Measurements from ENCODE around the gene XCR1.
"Not testable (repeated sequence)": the region's sequence is repeated elsewhere in the genome, so short reads cannot be mapped to it uniquely, and the experiment has no call there.

Gene XCR1

GRCh38 chr3:46038916-46039315 lies 11.6 kb upstream of the XCR1 start:
- no peak for DNase-seq (ENCODE audit: low spot score)

GRCh38 chr3:46038071-46038470 lies 10.8 kb upstream of the XCR1 start:
- DNase-seq (ENCODE audit: low spot score), result not testable (repeated sequence)

GRCh38 chr3:46036191-46036590 lies 8.9 kb upstream of the XCR1 start:
- no peak for DNase-seq (ENCODE audit: low spot score)

GRCh38 chr3:46031747-46032146 lies 4.5 kb upstream of the XCR1 start:
- DNase-seq (ENCODE audit: low spot score), result no peak

GRCh38 chr3:46031269-46031668 lies 4.0 kb upstream of the XCR1 start:
- DNase-seq (ENCODE audit: low spot score), result no peak

GRCh38 chr3:46030626-46031025 lies 3.3 kb upstream of the XCR1 start:
- DNase-seq (ENCODE audit: low spot score), result no peak

GRCh38 chr3:46029953-46030543 lies 2.8 kb upstream of the XCR1 start:
- no peak for DNase-seq (ENCODE audit: low spot score)

GRCh38 chr3:46027736-46028397 lies 584 bp upstream of the XCR1 start:
- DNase-seq (ENCODE audit: low spot score), result no peak

- DNase-seq (ENCODE audit: low spot score), result no peak
These were observed 2.1 kb downstream of the XCR1 start for GRCh38 chr3:46025139-46025538.

- DNase-seq (ENCODE audit: low spot score), result no peak
These were observed 3.2 kb downstream of the XCR1 start for GRCh38 chr3:46024131-46024530.

GRCh38 chr3:46022909-46023785 lies 4.1 kb downstream of the XCR1 start:
- DNase-seq (ENCODE audit: low spot score), result no peak

GRCh38 chr3:46021516-46021915 lies 5.8 kb downstream of the XCR1 start:
- no peak for DNase-seq (ENCODE audit: low spot score)

- no peak for DNase-seq (ENCODE audit: low spot score)
These were observed 6.3 kb downstream of the XCR1 start for GRCh38 chr3:46020766-46021510.

GRCh38 chr3:46019707-46020106 lies 7.6 kb downstream of the XCR1 start:
- DNase-seq (ENCODE audit: low spot score), result no peak

- DNase-seq (ENCODE audit: low spot score), result no peak
These were observed 9.6 kb downstream of the XCR1 start for GRCh38 chr3:46017720-46018119.

GRCh38 chr3:46013316-46014094 lies 13.8 kb downstream of the XCR1 start:
- DNase-seq (ENCODE audit: low spot score), result no peak

GRCh38 chr3:46012246-46012645 lies 15.0 kb downstream of the XCR1 start:
- no peak for DNase-seq (ENCODE audit: low spot score)

- no peak for DNase-seq (ENCODE audit: low spot score)
These were observed 16.7 kb downstream of the XCR1 start for GRCh38 chr3:46010519-46011113.

- no peak for DNase-seq (ENCODE audit: low spot score)
These were observed 19.2 kb downstream of the XCR1 start for GRCh38 chr3:46008058-46008457.

- no peak for DNase-seq (ENCODE audit: low spot score)
These were observed 20.0 kb downstream of the XCR1 start for GRCh38 chr3:46007280-46007679.

Data from LoVo (cell line).